Activated naive CD4-positive, alpha-beta T cell (primary cell): Measurements from ENCODE around the gene B9D1.
A peak's percentile ranks its signal among the peaks of the same experiment; 100 is the strongest.

Experiments used
- DNase-seq, 4 experiments: peaks; one replicate each; lab custom pipeline; 2025; lab: John Stamatoyannopoulos, UW

The B9D1 gene

GRCh38 chr17:19388791-19389785 is 26.6 kb upstream of the B9D1 start:
- DNase-seq = no peak

- no peak for DNase-seq
These were observed 25.5 kb upstream of the B9D1 start for GRCh38 chr17:19387921-19388521.

- DNase-seq = no peak
These were observed 24.7 kb upstream of the B9D1 start, which contains the start of gene MFAP4 for GRCh38 chr17:19386974-19387920. Gene MFAP4 (minus strand): TSS chr17:19387190. CDS start chr17:19387155, 35 bp downstream.

- no peak for DNase-seq
These were observed 23.8 kb upstream of the B9D1 start for GRCh38 chr17:19386051-19386929.

- DNase-seq = no peak
These were observed 23.0 kb upstream of the B9D1 start for GRCh38 chr17:19385521-19385983.

- no peak for DNase-seq
These were observed 22.3 kb upstream of the B9D1 start for GRCh38 chr17:19384723-19385391.

- DNase-seq = no peak
These were observed 21.4 kb upstream of the B9D1 start for GRCh38 chr17:19383681-19384470.

- no peak for DNase-seq
These were observed 20.3 kb upstream of the B9D1 start for GRCh38 chr17:19382531-19383444.

- no peak for DNase-seq
These were observed 19.4 kb upstream of the B9D1 start for GRCh38 chr17:19381741-19382444.

GRCh38 chr17:19381361-19381740 is 18.8 kb upstream of the B9D1 start:
- no peak for DNase-seq

- DNase-seq = no peak
These were observed 18.2 kb upstream of the B9D1 start for GRCh38 chr17:19380481-19381301.

- no peak for DNase-seq
These were observed 17.0 kb upstream of the B9D1 start for GRCh38 chr17:19379361-19380065.

GRCh38 chr17:19378416-19379360 is 16.2 kb upstream of the B9D1 start, which contains the start of gene MAPK7:
Gene MAPK7 (plus strand): TSS chr17:19378498. CDS start chr17:19378901, 403 bp downstream.
- no peak for DNase-seq

- DNase-seq = peak; percentile 79 to 88 (median 82)
These were observed 15.3 kb upstream of the B9D1 start for GRCh38 chr17:19377602-19378415.
